ENCODE data around the gene SND1.
A peak's percentile ranks its signal among the peaks of the same experiment; 100 is the strongest.

Gene SND1

GRCh38 chr7:127935847-127936376 lies 283.9 kb downstream of the SND1 start:
- DNase-seq = no peak
- Histone ChIP-seq H3K36me3 (replicated peaks) (peaks cover 8% of the 10 kb centered on the region), H3K27ac (no peak overlapping the region), H3K27me3 (replicated peaks) (no peaks in the 10 kb centered on the region), H3K4me3 (ENCODE audit: low read depth, low read length) (no peak overlapping the region)
- in situ Hi-C loops (cut with HindIII; ENCODE audit: low pct_ligation_motif_present, low sequenced_read_pairs) = no loop called here
- no peak for TF ChIP-seq CTCF (IDR thresholded peaks at IDR 0.05; ENCODE audit: low read depth, low read length, missing control alignments)

GRCh38 chr7:127937066-127937680 lies 285.2 kb downstream of the SND1 start:
- Histone ChIP-seq H3K36me3 (replicated peaks) (no peaks in the 10 kb centered on the region), H3K4me3 (ENCODE audit: low read depth, low read length) (no peak overlapping the region), H3K27me3 (replicated peaks) (no peaks in the 10 kb centered on the region), H3K27ac (no peak overlapping the region)
- in situ Hi-C loops (cut with HindIII; ENCODE audit: low pct_ligation_motif_present, low sequenced_read_pairs) = no loop called here
- DNase-seq = no peak
- TF ChIP-seq CTCF (IDR thresholded peaks at IDR 0.05; ENCODE audit: low read depth, low read length, missing control alignments) = no peak

GRCh38 chr7:127938588-127938987 lies 286.6 kb downstream of the SND1 start:
- in situ Hi-C loops (cut with HindIII; ENCODE audit: low pct_ligation_motif_present, low sequenced_read_pairs) = no loop called here
- Histone ChIP-seq H3K36me3 (replicated peaks) (peaks cover 3% of the 10 kb centered on the region), H3K27me3 (replicated peaks) (no peaks in the 10 kb centered on the region), H3K4me3 (ENCODE audit: low read depth, low read length) (no peak overlapping the region), H3K27ac (no peak overlapping the region)
- DNase-seq = peak; percentile 85
- TF ChIP-seq CTCF (IDR thresholded peaks at IDR 0.05; ENCODE audit: low read depth, low read length, missing control alignments) = peak; percentile 7

- in situ Hi-C loops (cut with HindIII; ENCODE audit: low pct_ligation_motif_present, low sequenced_read_pairs) = no loop called here
- Histone ChIP-seq H3K36me3 (replicated peaks) (peaks cover 5% of the 10 kb centered on the region), H3K27me3 (replicated peaks) (no peaks in the 10 kb centered on the region), H3K4me3 (ENCODE audit: low read depth, low read length) (no peak overlapping the region), H3K27ac (no peak overlapping the region)
- DNase-seq = no peak
- TF ChIP-seq CTCF (IDR thresholded peaks at IDR 0.05; ENCODE audit: low read depth, low read length, missing control alignments) = no peak
These were observed 288.6 kb downstream of the SND1 start for GRCh38 chr7:127940381-127941160.

- in situ Hi-C loops (cut with HindIII; ENCODE audit: low pct_ligation_motif_present, low sequenced_read_pairs) = no loop called here
- no peaks in the 10 kb centered on the region for H3K27me3 ChIP-seq (replicated peaks)
- peaks cover 5% of the 10 kb centered on the region for H3K36me3 ChIP-seq (replicated peaks)
- no peak for TF ChIP-seq CTCF (IDR thresholded peaks at IDR 0.05; ENCODE audit: low read depth, low read length, missing control alignments)
- H3K4me3 ChIP-seq (ENCODE audit: low read depth, low read length) = no peak overlapping the region
- no peak for DNase-seq
- H3K27ac ChIP-seq = no peak overlapping the region
These were observed 289.6 kb downstream of the SND1 start for GRCh38 chr7:127941476-127942210.
